CD4-positive, alpha-beta memory T cell (primary cell): Measurements from ENCODE around the gene NRDE2. TPM values are rescaled to one million over a fixed set of nuclear protein-coding genes. Genes with fewer than 3 reads are reported as not detected.
A peak's percentile ranks its signal among the peaks of the same experiment; 100 is the strongest.

Experiments used
- CTCF ChIA-PET: fragments of 350-600 bp; sonication (Branson Sonifier 250); formaldehyde crosslinking; loops from one replicate; lab custom pipeline; 2021; ENCODE audit warnings: inconsistent platforms; ENCODE audit not compliant: partially characterized antibody; lab: Charles Lee
- POLR2A ChIA-PET: fragments of 350-600 bp; sonication (Branson Sonifier 250); formaldehyde crosslinking; loops from one replicate; lab custom pipeline; 2021; ENCODE audit not compliant: partially characterized antibody; lab: Charles Lee
- DNase-seq, 5 donors: peaks; one replicate each; pipeline versions ENCODE4 v3.0.0 to v3.0.0-alpha.2; 2020 to 2022; ENCODE audit warnings: mixed read lengths in 1 of 5
- H3K27ac ChIP-seq: one replicate; pipeline ENCODE4 v1.7.0; 2013; ENCODE audit warnings: low read depth, low read length
- H3K27me3 ChIP-seq: 2 replicates; pipeline ENCODE4 v1.7.0; 2013; ENCODE audit warnings: mild to moderate bottlenecking, low read length, moderate library complexity; ENCODE audit not compliant: insufficient read depth
- H3K36me3 ChIP-seq: 2 replicates; pipeline ENCODE4 v1.7.0; 2013; ENCODE audit warnings: mild to moderate bottlenecking, low read length, moderate library complexity; ENCODE audit not compliant: insufficient read depth
- H3K4me1 ChIP-seq: 2 replicates; pipeline ENCODE4 v1.7.0; 2013; ENCODE audit warnings: mild to moderate bottlenecking, low read length, moderate library complexity; ENCODE audit not compliant: insufficient read depth
- H3K4me3 ChIP-seq, 2 donors: one replicate each; pipeline ENCODE4 v1.7.0; 2013; ENCODE audit warnings: low read length in 2 of 2, mild to moderate bottlenecking in 1 of 2
- H3K9me3 ChIP-seq, 2 donors: one replicate each; pipeline ENCODE4 v1.7.0; 2013; ENCODE audit warnings: low read length in 2 of 2, control low read depth in 1 of 2; ENCODE audit not compliant: control insufficient read depth in 1 of 2
- H3K27ac Mint-ChIP-seq, 7 donors: one replicate each; pipeline ENCODE4 v1.8.0; 2020 to 2021; ENCODE audit warnings: mixed read lengths in 7 of 7, mild to moderate bottlenecking in 6 of 7, inconsistent platforms in 3 of 7, moderate library complexity in 3 of 7
- H3K27me3 Mint-ChIP-seq, 2 donors: one replicate each; pipeline ENCODE4 v1.8.0; 2020 to 2021; ENCODE audit warnings: mixed read lengths in 2 of 2
- H3K36me3 Mint-ChIP-seq, 2 donors: one replicate each; pipeline ENCODE4 v1.8.0; 2020 to 2021; ENCODE audit warnings: mixed read lengths in 2 of 2, inconsistent platforms in 1 of 2, mild to moderate bottlenecking in 1 of 2
- H3K4me1 Mint-ChIP-seq, 4 donors: one replicate each; pipeline ENCODE4 v1.8.0; 2020 to 2021; ENCODE audit warnings: mixed read lengths in 4 of 4, mild to moderate bottlenecking in 1 of 4
- H3K4me3 Mint-ChIP-seq, 8 donors: one replicate each; pipeline ENCODE4 v1.8.0; 2020 to 2021; ENCODE audit warnings: mixed read lengths in 8 of 8, mild to moderate bottlenecking in 7 of 8, moderate library complexity in 6 of 8, inconsistent platforms in 3 of 8
- H3K9me3 Mint-ChIP-seq, 8 donors: one replicate each; pipeline ENCODE4 v1.8.0; 2020 to 2021; ENCODE audit warnings: mixed read lengths in 8 of 8, mild to moderate bottlenecking in 5 of 8, inconsistent platforms in 3 of 8, moderate library complexity in 1 of 8
- intact Hi-C: fragments of 100-400 bp; cut with micrococcal nuclease; formaldehyde crosslinking; loops from one replicate; pipeline ENCODE4 v1.15.1; 2023
- polyA plus RNA-seq, 2 donors: library from polyadenylated mRNA; unstranded; fragments of 300-500 nt; fragmentation: Illumina TruSeq; gene quantifications; one replicate each; pipeline ENCODE4 v1.2.3, GENCODE V29; 2021
- total RNA-seq, 2 experiments: library from RNA; stranded (reverse); gene quantifications; one replicate each; pipeline ENCODE4 v1.2.3, GENCODE V29; 2021

Gene NRDE2
- total and polyA plus RNA-seq, 4 experiments from 2014 or later: 4.4 to 32.6 (median 18.5) TPM

DNA sequence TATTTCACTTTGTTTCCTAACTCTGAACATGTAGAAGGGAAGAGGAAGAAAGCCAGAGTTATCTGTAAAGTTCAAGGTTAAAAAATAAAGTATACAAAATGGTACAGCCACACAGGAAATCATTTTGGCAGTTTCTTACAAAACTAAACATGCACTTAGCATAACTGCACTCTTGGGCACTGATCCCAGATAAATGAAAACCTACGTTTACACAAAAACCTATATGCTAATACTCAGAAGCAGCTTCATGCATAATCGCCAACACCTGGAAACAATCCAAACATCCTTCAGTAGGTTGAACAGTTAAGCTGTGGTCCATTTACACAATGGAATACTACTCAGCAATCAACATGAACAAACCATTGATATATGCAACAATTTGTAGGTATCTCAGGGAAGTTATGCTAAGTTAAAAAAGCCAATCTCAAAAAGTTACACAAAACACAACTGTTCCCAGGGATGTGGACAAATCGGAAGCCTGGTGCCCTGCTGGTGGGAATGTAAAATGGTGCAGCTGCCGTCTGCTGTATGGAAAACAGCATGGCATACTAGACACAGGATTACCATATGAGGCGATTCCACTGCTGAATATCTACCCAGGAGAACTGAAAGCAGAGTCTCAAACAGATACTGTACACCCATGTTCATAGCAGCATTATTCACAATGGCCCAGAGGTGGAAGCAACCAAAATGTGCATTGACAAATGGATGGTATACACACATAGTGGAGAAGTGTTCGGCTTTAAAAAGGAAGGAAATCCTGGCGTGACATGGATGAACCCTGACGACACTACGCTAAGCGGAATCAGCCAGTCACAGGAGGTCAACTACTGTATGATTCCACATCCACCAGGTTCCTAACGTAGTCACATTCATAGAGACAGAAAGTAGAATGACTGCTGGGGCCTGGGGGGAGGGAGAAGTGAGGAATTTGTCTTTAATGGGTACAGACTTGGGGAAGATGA lies 37.7 kb downstream of the NRDE2 start:
- Mint-ChIP-seq H3K4me1 (peaks cover 0 to 4% (median under 1%) of the 10 kb centered on the region in 4 donors), H3K36me3 (peaks cover 55 to 70% of the 10 kb centered on the region in 2 donors), H3K27ac (peak overlapping the region in 1 of 7 donors; percentile 25), H3K27me3 (no peaks in the 10 kb centered on the region), H3K9me3 (no peaks in the 10 kb centered on the region), H3K4me3 (no peak overlapping the region)
- H3K9me3 ChIP-seq: no peaks in the 10 kb centered on the region
- intact Hi-C loops: no loop called here
- POLR2A ChIA-PET: no interaction called here
- CTCF ChIA-PET: no interaction called here
- H3K36me3 ChIP-seq: peaks cover 34% of the 10 kb centered on the region
- H3K4me1 ChIP-seq: no peaks in the 10 kb centered on the region
- H3K27me3 ChIP-seq: no peaks in the 10 kb centered on the region
- H3K4me3 ChIP-seq: no peak overlapping the region
- no peak for DNase-seq
- no peak overlapping the region for H3K27ac ChIP-seq

DNA sequence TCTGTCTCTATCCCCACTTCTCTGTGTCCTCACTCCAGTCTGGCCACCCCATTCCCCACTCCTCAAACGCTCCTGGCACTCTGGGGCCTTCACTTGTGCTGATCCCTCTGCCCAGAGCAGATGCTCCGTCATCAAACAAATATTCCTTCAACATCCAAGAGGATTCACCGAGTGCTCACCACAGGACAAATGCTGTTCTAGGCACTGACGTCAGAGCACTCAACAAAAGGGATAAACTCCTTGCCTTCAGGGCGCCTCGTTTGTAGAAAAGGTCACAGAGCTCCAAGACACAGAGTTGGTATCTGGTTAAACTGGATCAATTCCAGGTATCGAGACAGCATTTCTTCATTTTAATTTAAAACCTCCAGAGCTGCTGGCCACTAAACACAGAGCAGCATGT lies 40.0 kb downstream of the NRDE2 start:
- no peaks in the 10 kb centered on the region for H3K4me1 ChIP-seq
- ChIA-PET POLR2A (no interaction called here), CTCF (no interaction called here)
- H3K4me1 Mint-ChIP-seq: peaks cover 0 to 4% (median under 1%) of the 10 kb centered on the region in 4 donors
- no peaks in the 10 kb centered on the region for H3K27me3 ChIP-seq
- no peak overlapping the region for H3K4me3 ChIP-seq
- no peak overlapping the region for H3K4me3 Mint-ChIP-seq
- intact Hi-C loops: no loop called here
- peaks cover 63 to 76% of the 10 kb centered on the region in 2 donors for H3K36me3 Mint-ChIP-seq
- no peak for DNase-seq
- no peaks in the 10 kb centered on the region for H3K27me3 Mint-ChIP-seq
- H3K27ac ChIP-seq: no peak overlapping the region
- no peaks in the 10 kb centered on the region for H3K9me3 ChIP-seq
- H3K27ac Mint-ChIP-seq: peak overlapping the region in 1 of 7 donors; percentile 14
- H3K36me3 ChIP-seq: peaks cover 49% of the 10 kb centered on the region
- no peaks in the 10 kb centered on the region for H3K9me3 Mint-ChIP-seq

DNA sequence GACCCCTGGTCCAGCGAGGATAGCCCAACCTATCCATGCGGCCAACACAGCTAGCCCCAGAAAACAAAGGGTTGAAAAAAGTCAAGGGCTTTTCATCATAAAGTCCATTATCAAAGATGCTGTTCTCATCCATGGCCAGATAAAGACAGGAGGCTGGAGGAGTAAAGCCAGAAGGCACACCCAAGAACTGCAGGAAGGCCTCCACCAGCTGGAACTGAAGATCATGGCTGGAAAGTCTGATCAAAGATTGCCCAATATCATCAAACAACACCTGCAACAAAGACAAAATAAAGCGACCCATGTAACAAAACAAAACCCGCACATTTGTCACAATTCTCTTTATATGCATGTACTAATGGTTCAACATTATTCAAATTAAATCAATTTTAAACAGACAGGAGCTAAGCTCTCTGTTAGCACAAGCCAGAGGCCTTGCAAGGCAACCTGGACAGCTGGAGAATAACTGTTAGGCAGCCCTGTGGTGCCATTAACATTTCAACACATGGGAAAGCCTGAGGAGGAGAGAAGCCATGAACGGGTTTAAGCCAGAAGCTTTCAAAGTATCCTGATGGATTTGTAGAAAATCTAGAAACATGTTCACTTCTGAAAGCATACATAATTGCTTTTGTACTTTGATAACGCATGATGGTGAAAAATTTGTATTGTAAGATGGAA lies 41.3 kb downstream of the NRDE2 start:
- Histone ChIP-seq H3K27ac (no peak overlapping the region), H3K4me3 (no peak overlapping the region), H3K27me3 (no peaks in the 10 kb centered on the region), H3K36me3 (peaks cover 53% of the 10 kb centered on the region), H3K4me1 (no peaks in the 10 kb centered on the region), H3K9me3 (no peaks in the 10 kb centered on the region)
- ChIA-PET POLR2A (no interaction called here), CTCF (interaction anchor here (2.4 kb wide), 1 partner anchor 468 kb away, joined by 8 read pairs; no protein-coding TSS in a partner anchor)
- no peak for DNase-seq
- Mint-ChIP-seq H3K27me3 (no peaks in the 10 kb centered on the region), H3K27ac (no peak overlapping the region), H3K4me3 (no peak overlapping the region), H3K36me3 (peaks cover 62 to 75% of the 10 kb centered on the region in 2 donors), H3K4me1 (peaks cover 0 to 4% (median under 1%) of the 10 kb centered on the region in 4 donors), H3K9me3 (no peaks in the 10 kb centered on the region)
- intact Hi-C loops: no loop called here

DNA sequence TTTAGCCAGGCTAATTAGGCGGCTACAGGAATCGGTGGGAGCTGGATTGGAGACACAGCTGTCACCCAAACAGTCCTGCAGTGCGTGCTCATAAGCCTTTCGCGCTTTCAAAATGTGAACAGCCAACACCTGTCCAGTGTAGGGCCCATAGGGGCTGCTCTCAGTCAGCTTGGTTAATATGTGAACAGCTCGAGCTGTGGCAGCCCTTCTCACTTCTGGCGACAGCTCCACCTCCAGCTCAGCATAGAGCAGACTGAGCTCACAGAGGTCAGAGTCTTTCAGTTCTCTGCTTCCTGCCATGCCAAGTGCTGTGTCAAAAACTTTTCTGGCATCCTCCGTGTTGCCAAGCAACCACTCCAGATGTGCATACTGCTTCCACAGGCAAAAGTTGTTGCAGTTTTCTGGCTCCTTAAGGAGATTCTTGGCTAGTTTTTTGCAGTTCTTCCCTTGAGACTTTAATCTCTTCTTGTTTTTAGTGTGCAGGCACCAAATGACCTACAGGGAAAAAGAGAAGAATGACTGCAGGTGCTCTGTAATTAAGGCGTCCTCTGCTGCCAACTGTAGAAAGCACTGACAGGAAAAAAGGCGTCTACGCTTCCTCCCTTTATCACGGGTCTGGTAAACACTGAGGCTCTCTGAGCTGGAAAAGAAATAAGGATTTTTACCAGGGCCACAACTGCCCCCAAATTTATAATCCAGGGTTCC lies 42.9 kb downstream of the NRDE2 start:
- intact Hi-C loops: no loop called here
- no peak for DNase-seq
- Mint-ChIP-seq H3K27ac (no peak overlapping the region), H3K27me3 (no peaks in the 10 kb centered on the region), H3K9me3 (no peaks in the 10 kb centered on the region), H3K4me3 (no peak overlapping the region), H3K4me1 (peaks cover 0 to 2% (median 0%) of the 10 kb centered on the region in 4 donors), H3K36me3 (peaks cover 48 to 67% of the 10 kb centered on the region in 2 donors)
- Histone ChIP-seq H3K4me3 (no peak overlapping the region), H3K27ac (no peak overlapping the region), H3K27me3 (no peaks in the 10 kb centered on the region), H3K36me3 (peaks cover 46% of the 10 kb centered on the region), H3K4me1 (no peaks in the 10 kb centered on the region), H3K9me3 (no peaks in the 10 kb centered on the region)
- CTCF ChIA-PET: interaction anchor here (1.2 to 2.4 kb wide), 4 partner anchors 13 to 470 kb away, joined by 3 to 8 read pairs (median 4); no protein-coding TSS in a partner anchor
- POLR2A ChIA-PET: no interaction called here

DNA sequence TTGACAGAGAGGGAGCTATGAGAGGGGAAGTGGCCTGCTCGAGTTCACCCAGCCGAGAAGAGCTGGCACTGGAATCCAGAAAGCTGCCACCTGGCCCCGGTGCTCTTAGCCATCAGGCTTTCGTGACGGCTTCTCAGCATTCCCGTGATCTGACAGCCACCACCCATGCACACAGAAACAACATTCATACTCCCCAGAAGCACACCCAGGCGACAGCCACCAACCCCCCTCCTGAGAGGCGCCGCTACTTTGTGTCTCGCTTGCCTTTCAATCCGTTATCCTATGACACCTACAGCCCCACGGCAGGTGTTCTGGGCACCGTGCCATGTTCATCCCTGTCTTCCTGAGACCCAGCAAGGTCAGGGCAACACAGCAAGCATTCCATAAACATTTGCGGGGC lies 44.0 kb downstream of the NRDE2 start:
- intact Hi-C loops: no loop called here
- DNase-seq: no peak
- no peaks in the 10 kb centered on the region for H3K9me3 ChIP-seq
- H3K27me3 Mint-ChIP-seq: no peaks in the 10 kb centered on the region
- no peak overlapping the region for H3K27ac ChIP-seq
- H3K4me3 Mint-ChIP-seq: no peak overlapping the region
- no peaks in the 10 kb centered on the region for H3K4me1 ChIP-seq
- H3K4me3 ChIP-seq: no peak overlapping the region
- no peaks in the 10 kb centered on the region for H3K9me3 Mint-ChIP-seq
- H3K36me3 Mint-ChIP-seq: peaks cover 46 to 71% of the 10 kb centered on the region in 2 donors
- H3K27ac Mint-ChIP-seq: no peak overlapping the region
- H3K27me3 ChIP-seq: no peaks in the 10 kb centered on the region
- POLR2A ChIA-PET: no interaction called here
- peaks cover 41% of the 10 kb centered on the region for H3K36me3 ChIP-seq
- CTCF ChIA-PET: interaction anchor here (0.6 kb wide), 1 partner anchor 142 kb away, joined by 3 read pairs; no protein-coding TSS in a partner anchor
- H3K4me1 Mint-ChIP-seq: peaks cover 0 to 2% (median 0%) of the 10 kb centered on the region in 4 donors

DNA sequence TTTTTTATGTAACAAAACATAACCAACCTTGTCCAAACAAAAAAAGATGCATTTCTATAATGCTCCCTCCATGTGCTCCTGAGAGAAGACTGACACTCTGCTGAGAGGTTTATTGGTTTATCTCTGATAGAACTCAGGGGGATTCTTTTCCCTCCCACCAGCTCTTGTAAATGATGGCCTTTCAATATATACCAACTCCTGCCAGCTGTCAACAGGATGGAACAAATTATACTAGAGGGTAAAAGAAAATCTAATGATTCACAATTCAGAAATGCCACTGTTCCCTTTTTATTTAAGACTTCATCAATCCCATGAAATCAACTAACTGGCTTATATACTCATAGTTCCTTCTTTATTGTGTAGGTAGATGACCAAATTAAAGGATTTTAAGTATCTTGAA lies 50.0 kb downstream of the NRDE2 start:
- Mint-ChIP-seq H3K4me3 (no peak overlapping the region), H3K9me3 (no peaks in the 10 kb centered on the region), H3K36me3 (peaks cover 15 to 53% of the 10 kb centered on the region in 2 donors), H3K27ac (no peak overlapping the region), H3K27me3 (no peaks in the 10 kb centered on the region), H3K4me1 (no peaks in the 10 kb centered on the region)
- ChIA-PET POLR2A (no interaction called here), CTCF (no interaction called here)
- no peak for DNase-seq
- Histone ChIP-seq H3K36me3 (peaks cover 14% of the 10 kb centered on the region), H3K4me1 (no peaks in the 10 kb centered on the region), H3K4me3 (no peak overlapping the region), H3K9me3 (no peaks in the 10 kb centered on the region), H3K27ac (no peak overlapping the region), H3K27me3 (no peaks in the 10 kb centered on the region)
- intact Hi-C loops: no loop called here
